Lower lobe of right lung (tissue), 2 donors: ENCODE results near the gene ANO4. TPM values are rescaled to one million over a fixed set of nuclear protein-coding genes. Genes with fewer than 3 reads are reported as not detected.

Experiments
- ATAC-seq, 2 donors: fragments of 200-7000 bp; cut with Tn5 transposase; one replicate each; pipeline ENCODE4 v1.9.1; 2020 to 2022; ENCODE audit warnings: mild to moderate bottlenecking in 2 of 2, moderate library complexity in 2 of 2
- DNase-seq: peaks from one replicate; pipeline ENCODE4 v3.0.0-alpha.2; 2020
- H3K27ac ChIP-seq: fragments of 200-600 bp; one replicate; pipeline ENCODE4 v1.8.0; 2022
- H3K27me3 ChIP-seq: fragments of 200-600 bp; one replicate; pipeline ENCODE4 v1.8.0; 2022; ENCODE audit warnings: low read depth
- H3K36me3 ChIP-seq: fragments of 200-600 bp; one replicate; pipeline ENCODE4 v1.8.0; 2022; ENCODE audit warnings: mild to moderate bottlenecking
- H3K4me1 ChIP-seq: fragments of 200-600 bp; one replicate; pipeline ENCODE4 v1.8.0; 2022
- H3K4me3 ChIP-seq: fragments of 200-600 bp; one replicate; pipeline ENCODE4 v1.8.0; 2022; ENCODE audit warnings: mild to moderate bottlenecking
- H3K9me3 ChIP-seq: fragments of 200-600 bp; one replicate; pipeline ENCODE4 v1.8.0; 2022
- intact Hi-C: fragments of 100-400 bp; cut with DNase I; formaldehyde crosslinking; loops from one replicate; pipeline ENCODE4 v1.11.0; 2022
- total RNA-seq: library from RNA; stranded (reverse); fragmentation: NEBNext Ultra II Directional; extraction: Animal tissue kit (Norgen Biotek cat#: 25700); gene quantifications from one replicate; pipeline ENCODE4 v1.2.1, GENCODE V29; 2021
- TF ChIP-seq, protein P1 (sequence below): fragments of 200-600 bp; IDR thresholded peaks from one replicate; pipeline ENCODE4 v1.8.0; 2022; ENCODE audit warnings: antibody characterized with exemption, mild to moderate bottlenecking
- donor health status: DM: no; HTN: yes; CAD: no; lungs with severe emphysema.

ANO4 gene
- total RNA-seq, 1 donor from 2014 or later, result 0.74 TPM

DNA sequence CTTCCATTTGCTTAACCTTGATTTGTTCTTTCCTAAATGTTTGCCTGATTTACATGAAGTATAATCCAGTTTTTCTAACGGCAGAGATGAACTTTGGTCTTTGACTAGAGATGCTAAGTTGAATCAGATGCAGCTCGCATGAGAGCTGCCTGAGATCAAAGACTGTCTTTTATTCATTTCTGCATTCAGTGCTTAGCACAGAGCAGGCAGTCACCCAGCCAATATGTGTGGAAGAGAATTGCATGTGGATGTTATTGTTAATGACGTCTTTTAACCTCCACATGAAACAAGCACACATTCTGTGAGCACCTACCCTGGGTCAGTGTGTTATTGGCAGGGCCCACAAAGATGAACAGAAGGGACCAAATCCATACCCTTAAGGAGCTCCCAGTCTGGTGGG lies 316.3 kb downstream of the ANO4 start:
- intact Hi-C loops, result no loop called here
- DNase-seq, result no peak
- TF ChIP-seq, protein P1, sequence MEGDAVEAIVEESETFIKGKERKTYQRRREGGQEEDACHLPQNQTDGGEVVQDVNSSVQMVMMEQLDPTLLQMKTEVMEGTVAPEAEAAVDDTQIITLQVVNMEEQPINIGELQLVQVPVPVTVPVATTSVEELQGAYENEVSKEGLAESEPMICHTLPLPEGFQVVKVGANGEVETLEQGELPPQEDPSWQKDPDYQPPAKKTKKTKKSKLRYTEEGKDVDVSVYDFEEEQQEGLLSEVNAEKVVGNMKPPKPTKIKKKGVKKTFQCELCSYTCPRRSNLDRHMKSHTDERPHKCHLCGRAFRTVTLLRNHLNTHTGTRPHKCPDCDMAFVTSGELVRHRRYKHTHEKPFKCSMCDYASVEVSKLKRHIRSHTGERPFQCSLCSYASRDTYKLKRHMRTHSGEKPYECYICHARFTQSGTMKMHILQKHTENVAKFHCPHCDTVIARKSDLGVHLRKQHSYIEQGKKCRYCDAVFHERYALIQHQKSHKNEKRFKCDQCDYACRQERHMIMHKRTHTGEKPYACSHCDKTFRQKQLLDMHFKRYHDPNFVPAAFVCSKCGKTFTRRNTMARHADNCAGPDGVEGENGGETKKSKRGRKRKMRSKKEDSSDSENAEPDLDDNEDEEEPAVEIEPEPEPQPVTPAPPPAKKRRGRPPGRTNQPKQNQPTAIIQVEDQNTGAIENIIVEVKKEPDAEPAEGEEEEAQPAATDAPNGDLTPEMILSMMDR, result no peak
- H3K4me3 ChIP-seq, result no peak overlapping the region
- H3K9me3 ChIP-seq, result no peaks in the 10 kb centered on the region
- ATAC-seq, result no peak
- H3K4me1 ChIP-seq, result no peaks in the 10 kb centered on the region
- no peak overlapping the region for H3K27ac ChIP-seq
- no peaks in the 10 kb centered on the region for H3K36me3 ChIP-seq
- H3K27me3 ChIP-seq, result no peaks in the 10 kb centered on the region

DNA sequence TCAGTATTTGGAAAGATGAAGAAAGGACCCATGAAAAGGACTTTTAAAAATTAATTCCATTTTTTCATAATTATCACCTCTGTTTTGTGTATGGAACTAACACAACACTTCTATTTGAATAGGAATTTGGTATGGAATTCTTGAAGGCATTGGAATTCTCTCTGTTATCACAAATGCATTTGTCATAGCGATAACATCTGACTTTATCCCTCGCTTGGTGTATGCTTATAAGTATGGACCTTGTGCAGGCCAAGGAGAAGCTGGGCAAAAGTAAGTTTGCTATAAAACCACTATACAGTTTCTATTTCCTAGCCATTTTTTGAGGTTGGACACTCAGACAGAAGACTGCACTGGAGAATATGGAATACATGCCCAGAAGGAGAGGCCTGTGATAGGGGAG lies 316.9 kb downstream of the ANO4 start:
- Histone ChIP-seq H3K9me3 (no peaks in the 10 kb centered on the region), H3K36me3 (no peaks in the 10 kb centered on the region), H3K4me1 (no peaks in the 10 kb centered on the region), H3K27ac (no peak overlapping the region), H3K4me3 (no peak overlapping the region), H3K27me3 (no peaks in the 10 kb centered on the region)
- intact Hi-C loops, result no loop called here
- DNase-seq (no peak), ATAC-seq (no peak)
- TF ChIP-seq, protein P1, result no peak

DNA sequence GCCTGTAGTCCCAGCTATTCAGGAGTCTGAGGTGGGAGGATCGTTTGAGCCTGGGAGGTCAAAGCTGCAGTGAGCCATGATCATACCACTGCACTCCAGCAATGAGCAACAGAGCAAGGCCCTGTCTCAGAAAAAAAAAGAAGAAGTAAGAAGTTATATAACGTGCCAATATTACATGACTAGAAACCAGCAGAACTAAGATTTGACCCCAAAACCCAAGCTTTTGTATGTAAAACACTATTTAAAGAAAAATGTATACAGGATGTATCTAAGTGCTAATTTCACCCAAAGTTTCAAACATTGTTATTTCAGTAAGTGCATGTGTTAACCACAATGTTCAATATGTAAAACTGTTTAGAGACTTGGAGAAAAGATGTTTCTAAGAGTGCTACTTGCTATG lies 320.8 kb downstream of the ANO4 start:
- Histone ChIP-seq H3K4me1 (no peaks in the 10 kb centered on the region), H3K9me3 (no peaks in the 10 kb centered on the region), H3K27me3 (no peaks in the 10 kb centered on the region), H3K36me3 (no peaks in the 10 kb centered on the region), H3K27ac (no peak overlapping the region), H3K4me3 (no peak overlapping the region)
- DNase-seq (no peak), ATAC-seq (no peak)
- TF ChIP-seq, protein P1, result no peak
- intact Hi-C loops, result no loop called here

DNA sequence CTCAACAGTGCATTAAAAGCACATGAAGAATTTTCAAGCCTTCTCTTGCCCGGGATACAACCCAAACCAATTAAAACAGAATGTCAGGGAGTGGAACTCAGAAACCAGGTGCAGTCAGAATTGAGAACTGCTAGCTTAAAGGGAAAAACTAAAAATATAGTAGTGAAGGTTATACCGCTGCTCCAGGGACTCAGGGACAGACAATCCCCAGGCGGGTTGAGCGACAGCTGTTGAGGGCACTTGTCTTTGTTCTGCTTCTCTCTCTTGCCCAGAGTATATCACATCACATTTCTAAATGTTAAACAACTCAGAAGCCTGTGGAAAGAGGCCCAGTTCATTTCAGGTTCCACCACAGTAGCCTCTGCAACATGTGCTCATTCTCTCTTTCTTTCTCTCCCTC lies 322.3 kb downstream of the ANO4 start:
- H3K27me3 ChIP-seq, result no peaks in the 10 kb centered on the region
- DNase-seq (no peak), ATAC-seq (no peak)
- H3K4me3 ChIP-seq, result no peak overlapping the region
- H3K9me3 ChIP-seq, result no peaks in the 10 kb centered on the region
- TF ChIP-seq, protein P1, result no peak
- no peaks in the 10 kb centered on the region for H3K36me3 ChIP-seq
- H3K4me1 ChIP-seq, result no peaks in the 10 kb centered on the region
- no peak overlapping the region for H3K27ac ChIP-seq
- intact Hi-C loops, result no loop called here

DNA sequence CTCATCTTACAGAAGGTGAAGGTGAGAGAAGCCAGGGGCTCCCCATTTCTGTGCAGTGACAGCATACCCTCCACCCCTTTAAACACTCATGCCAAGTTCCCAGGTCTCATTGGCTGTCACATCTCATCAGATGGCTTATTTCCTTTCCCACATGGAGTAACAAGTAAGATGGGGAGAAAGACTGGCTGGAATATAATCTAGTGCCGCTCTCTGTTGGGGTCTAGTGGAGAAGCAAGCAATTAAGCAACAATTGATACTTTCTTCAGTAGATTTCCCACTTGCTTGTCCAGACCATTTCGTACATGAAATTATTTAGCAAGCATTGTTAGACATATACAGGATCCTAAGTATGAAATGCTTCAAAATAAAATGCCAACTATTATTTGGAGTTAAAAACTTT lies 323.3 kb downstream of the ANO4 start:
- Histone ChIP-seq H3K27me3 (no peaks in the 10 kb centered on the region), H3K27ac (no peak overlapping the region), H3K9me3 (no peaks in the 10 kb centered on the region), H3K4me3 (no peak overlapping the region), H3K36me3 (no peaks in the 10 kb centered on the region), H3K4me1 (no peaks in the 10 kb centered on the region)
- intact Hi-C loops, result no loop called here
- TF ChIP-seq, protein P1, result no peak
- no peak for DNase-seq
- no peak for ATAC-seq
